HG03457 (cell line): Measurements from ENCODE around the gene AGPS.
A peak's percentile ranks its signal among the peaks of the same experiment; 100 is the strongest.
"Not testable (repeated sequence)": the region's sequence is repeated elsewhere in the genome, so short reads cannot be mapped to it uniquely, and the experiment has no call there.

Source experiments
- ATAC-seq: cut with Tn5 transposase; IDR thresholded peaks from one replicate; pipeline ENCODE4 v1.9.1; 2021; ENCODE audit warnings: moderate number of reproducible peaks; ENCODE audit not compliant: unreplicated experiment

AGPS gene

GRCh38 chr2:177466337-177467195, 74.0 kb downstream of the AGPS start:
- no peak for ATAC-seq

GRCh38 chr2:177467646-177468045, 75.1 kb downstream of the AGPS start:
- ATAC-seq = no peak

DNA sequence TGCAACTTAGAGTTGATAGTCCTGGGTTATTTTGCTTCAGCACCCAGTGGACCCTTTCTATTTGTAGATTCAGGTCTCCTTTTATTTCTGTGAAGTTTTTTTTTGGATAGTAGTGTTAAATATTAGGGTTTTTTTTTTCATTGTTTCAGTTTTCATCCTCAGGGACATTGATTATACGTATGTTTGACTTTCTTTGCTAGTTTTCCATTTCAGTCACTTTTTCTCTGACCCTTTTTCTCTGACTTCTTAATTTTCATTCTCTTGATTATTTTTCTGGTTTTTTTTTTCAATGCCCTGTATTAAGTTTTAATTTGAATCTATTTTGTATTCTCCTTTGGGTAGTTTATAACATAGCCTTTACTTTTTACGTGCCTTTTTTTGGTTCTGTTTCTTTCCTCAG, 79.4 kb downstream of the AGPS start:
- ATAC-seq = no peak

GRCh38 chr2:177474301-177474700, 81.7 kb downstream of the AGPS start:
- no peak for ATAC-seq

DNA sequence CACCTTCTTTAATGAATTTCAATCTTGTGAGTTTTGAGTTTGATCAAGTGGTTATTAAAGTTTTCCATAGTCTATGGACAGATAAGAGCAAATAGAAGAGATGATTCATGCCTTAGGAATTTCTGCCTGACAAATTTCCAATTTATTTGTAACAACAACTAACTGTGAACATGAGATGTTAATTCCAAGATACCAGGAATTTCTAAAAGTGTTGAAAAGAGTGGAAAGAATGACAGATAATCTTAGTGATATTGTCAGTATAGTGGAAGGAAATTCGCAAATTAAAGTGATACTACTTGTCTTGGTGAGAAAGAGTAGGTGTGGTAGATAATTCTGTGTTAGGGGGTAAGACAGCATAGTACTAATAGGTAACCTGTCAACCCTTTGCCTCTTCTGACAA, 82.4 kb downstream of the AGPS start:
- no peak for ATAC-seq

DNA sequence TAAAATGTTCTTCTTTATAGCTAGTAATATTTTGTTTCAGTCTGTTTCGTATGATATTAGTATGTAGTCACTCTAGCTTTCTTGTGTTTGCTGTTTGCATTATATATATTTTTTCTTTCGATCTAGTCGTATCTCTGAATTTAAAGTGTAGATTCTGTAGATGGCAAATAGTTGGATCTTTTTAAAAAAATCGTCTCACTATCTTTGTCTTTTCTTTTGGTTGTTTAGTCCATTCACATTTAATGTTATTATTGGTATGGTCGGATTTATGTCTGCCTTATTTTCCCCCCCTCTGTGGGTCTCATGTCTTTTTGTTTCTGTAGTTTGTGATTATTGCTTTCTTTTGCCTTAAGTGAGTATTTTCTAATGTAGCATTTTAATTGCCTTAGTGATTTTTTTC, 84.3 kb downstream of the AGPS start:
- ATAC-seq = no peak

DNA sequence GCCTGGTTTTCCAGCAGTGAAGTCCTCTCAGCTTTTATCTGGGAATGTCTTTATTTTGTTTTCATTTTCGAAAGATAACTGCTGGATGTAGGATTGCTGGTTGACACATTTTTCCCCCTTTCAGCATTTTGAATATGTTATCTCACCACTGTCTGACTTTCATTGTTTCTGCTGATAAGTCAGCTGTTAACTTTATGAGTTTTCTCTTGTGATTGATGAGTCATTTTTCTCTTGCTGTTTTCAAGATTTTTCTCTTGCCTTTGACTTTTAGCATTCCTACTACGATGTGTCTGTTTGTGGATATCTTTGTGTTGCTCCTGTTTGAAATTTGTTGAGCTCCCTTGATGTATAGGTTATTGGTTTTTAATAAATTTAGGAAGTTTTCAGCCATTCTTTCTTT, 85.5 kb downstream of the AGPS start:
- ATAC-seq = no peak

- no peak for ATAC-seq
Measured at GRCh38 chr2:177478907-177479306, 86.3 kb downstream of the AGPS start.

DNA sequence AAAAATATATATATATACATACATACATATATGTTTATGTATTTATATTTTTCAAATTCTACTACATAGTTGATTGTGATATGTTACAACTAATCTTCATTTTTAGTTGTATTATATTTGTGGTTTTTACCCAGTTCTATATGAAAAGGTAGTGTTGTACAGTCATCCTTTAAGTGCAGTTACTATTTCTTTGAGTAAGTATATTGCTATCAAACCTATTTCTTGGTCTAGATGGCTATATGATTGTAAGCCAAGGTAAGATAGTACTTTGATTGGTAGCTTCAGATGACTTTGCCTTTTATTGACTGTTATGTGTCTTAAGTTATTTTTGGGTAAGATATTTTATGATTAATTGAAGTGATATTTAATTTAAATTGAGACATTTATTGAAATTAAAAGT, 89.6 kb downstream of the AGPS start:
- ATAC-seq = no peak

DNA sequence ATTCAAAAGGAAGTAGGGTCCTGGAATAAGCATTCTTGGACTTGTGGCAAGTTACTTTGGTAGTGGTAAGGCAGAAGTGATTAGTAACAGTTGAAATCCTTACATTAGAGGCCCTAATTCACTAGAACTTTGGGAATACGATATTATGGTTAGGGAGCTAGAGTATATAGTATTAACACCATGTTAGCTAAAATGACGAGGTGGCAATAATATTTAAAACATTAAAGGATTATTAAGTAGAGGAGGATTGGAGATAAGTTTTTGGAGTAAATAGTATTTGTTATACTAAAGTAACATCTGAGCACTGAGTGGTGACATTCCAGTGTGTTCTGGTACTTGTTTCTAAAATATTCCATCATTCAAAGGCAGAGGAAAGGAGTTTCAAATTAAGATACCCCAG, 91.0 kb downstream of the AGPS start:
- ATAC-seq = no peak

GRCh38 chr2:177484180-177484795, 91.7 kb downstream of the AGPS start:
- no peak for ATAC-seq

GRCh38 chr2:177485657-177486056, 93.1 kb downstream of the AGPS start:
- not testable (repeated sequence) for ATAC-seq

GRCh38 chr2:177489719-177490301, 97.2 kb downstream of the AGPS start:
- ATAC-seq = no peak

- ATAC-seq = no peak
Measured at GRCh38 chr2:177495945-177496344, 103.4 kb downstream of the AGPS start.

DNA sequence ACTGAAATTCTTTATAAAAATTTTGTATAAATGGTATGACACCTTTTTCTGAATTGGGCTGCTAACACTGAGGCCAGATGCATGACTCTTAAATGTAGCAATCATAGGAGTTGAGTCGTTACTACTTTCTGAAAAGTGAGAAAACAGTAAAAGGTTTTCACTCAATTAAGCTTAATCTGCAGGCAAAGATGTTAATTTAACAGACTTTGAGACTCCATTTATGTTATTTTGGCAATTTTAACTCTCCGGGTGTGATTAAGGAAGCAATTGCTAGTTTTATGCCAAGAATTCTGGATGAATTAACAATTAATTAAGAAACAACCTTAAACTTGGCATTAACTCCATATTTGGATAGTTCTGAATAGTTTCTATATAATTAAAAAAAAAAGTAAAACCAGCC, 104.3 kb downstream of the AGPS start:
- ATAC-seq = no peak

DNA sequence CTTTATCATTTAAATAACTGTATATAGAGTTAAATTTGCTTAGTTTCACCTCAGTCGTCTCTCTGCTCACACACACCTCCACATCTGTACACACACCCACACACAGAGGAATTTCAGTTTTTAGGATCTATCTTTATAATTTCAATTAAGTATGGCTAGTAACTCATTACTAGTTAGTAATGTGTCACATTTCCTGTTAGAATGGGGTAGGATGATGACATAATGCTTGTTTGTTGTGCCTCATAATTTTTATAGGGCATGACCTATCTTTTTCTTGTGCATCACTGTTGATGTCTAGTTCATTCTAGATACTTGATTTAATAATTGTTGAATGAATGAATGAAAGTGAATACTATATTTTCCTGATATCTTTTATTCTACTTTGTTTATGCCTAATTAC, 108.6 kb downstream of the AGPS start:
- ATAC-seq = peak; percentile 54

- no peak for ATAC-seq
Measured at GRCh38 chr2:177506505-177506904, 113.9 kb downstream of the AGPS start.

- no peak for ATAC-seq
Measured at GRCh38 chr2:177506998-177507397, 114.4 kb downstream of the AGPS start.

GRCh38 chr2:177516824-177517544, 124.4 kb downstream of the AGPS start:
- no peak for ATAC-seq

DNA sequence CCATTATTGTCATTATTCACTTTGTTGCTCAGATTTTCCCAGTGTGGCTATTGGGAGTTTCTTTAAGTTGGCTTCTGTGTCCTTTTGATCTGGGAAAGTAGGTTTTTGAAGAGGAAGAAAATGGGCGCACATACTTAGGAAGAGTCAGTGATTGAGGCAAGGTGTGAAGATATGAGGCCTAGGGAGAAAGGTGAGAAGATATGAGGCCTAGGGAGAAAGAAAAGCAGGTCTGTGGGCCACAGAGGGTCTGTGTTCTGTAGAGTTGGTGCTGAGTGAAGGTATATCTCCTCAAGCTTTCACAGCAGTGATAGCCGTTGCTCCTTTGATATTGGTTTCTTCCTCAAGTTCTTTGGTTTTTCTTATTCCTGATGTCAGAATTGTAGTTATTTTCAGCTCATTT, 126.2 kb downstream of the AGPS start:
- ATAC-seq = no peak

DNA sequence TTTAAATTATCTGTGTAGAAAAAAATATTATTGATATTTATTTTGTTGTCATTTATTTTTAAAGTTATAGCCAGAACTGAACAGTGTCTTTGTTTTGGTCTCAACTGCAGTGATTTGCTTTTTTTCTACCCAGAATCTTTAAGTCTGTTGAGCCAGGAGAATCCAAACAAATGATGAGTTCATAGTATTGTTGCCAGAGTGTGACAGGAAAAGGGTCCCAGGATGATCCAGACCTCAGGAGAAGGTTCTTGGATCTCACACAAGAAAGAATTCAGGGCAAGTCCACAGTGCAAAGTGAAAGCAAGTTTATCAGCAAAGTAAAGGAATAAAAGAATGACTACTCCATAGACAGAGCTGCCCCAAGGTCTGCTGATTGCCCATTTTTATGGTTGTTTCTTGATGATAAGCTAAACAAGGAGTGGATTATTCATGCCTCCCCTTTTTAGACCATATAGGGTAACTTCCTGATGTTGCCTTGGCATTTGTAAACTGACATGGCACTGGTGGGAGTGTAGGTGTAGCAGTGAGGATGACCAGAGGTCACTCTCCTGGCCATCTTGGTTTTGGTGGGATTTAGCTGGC, 127.1 kb downstream of the AGPS start:
- no peak for ATAC-seq
